Fibroblast of pulmonary artery (primary cell): ENCODE results near the gene SHROOM4.

Source experiments
- DNase-seq: peaks from one replicate; pipeline ENCODE4 v3.0.0-alpha.2; 2010; ENCODE audit warnings: low read depth
- H3K4me3 ChIP-seq: replicated peaks from 2 replicates; pipeline ENCODE4 v1.5.1; 2011; ENCODE audit warnings: low read depth, mild to moderate bottlenecking, control low read depth, low read length, moderate library complexity
- CTCF ChIP-seq: IDR thresholded peaks from 2 replicates; pipeline ENCODE4 v1.5.1; 2011; ENCODE audit warnings: mild to moderate bottlenecking, control low read depth, low read length, inconsistent platforms; ENCODE audit errors: missing control alignments

SHROOM4 gene

GRCh38 chrX:50812995-50813842 is 775 bp downstream of the SHROOM4 start:
- peak; percentile 61 for DNase-seq
- TF ChIP-seq CTCF = no peak

GRCh38 chrX:50805276-50805675 is 8.7 kb downstream of the SHROOM4 start:
- DNase-seq = no peak
- TF ChIP-seq CTCF = no peak

More at GRCh38 chrX:50812995-50813842, 775 bp downstream of the SHROOM4 start:
- H3K4me3 ChIP-seq = peak overlapping the region; percentile 62

GRCh38 chrX:50801135-50801534 is 12.9 kb downstream of the SHROOM4 start:
- no peak overlapping the region for H3K4me3 ChIP-seq
- TF ChIP-seq CTCF = no peak

More at GRCh38 chrX:50805276-50805675, 8.7 kb downstream of the SHROOM4 start:
- no peak overlapping the region for H3K4me3 ChIP-seq

GRCh38 chrX:50799531-50799961 is 14.4 kb downstream of the SHROOM4 start:
- TF ChIP-seq CTCF = no peak
- peak; percentile 82 for DNase-seq
- no peak overlapping the region for H3K4me3 ChIP-seq

More at GRCh38 chrX:50801135-50801534, 12.9 kb downstream of the SHROOM4 start:
- DNase-seq = no peak

GRCh38 chrX:50798783-50799182 is 15.2 kb downstream of the SHROOM4 start:
- H3K4me3 ChIP-seq = no peak overlapping the region
- no peak for TF ChIP-seq CTCF

GRCh38 chrX:50787099-50787498 is 26.9 kb downstream of the SHROOM4 start:
- no peak for TF ChIP-seq CTCF
- H3K4me3 ChIP-seq = no peak overlapping the region

More at GRCh38 chrX:50798783-50799182, 15.2 kb downstream of the SHROOM4 start:
- DNase-seq = no peak

More at GRCh38 chrX:50787099-50787498, 26.9 kb downstream of the SHROOM4 start:
- DNase-seq = no peak
